ENCODE results near the gene PCNX2.

DNA sequence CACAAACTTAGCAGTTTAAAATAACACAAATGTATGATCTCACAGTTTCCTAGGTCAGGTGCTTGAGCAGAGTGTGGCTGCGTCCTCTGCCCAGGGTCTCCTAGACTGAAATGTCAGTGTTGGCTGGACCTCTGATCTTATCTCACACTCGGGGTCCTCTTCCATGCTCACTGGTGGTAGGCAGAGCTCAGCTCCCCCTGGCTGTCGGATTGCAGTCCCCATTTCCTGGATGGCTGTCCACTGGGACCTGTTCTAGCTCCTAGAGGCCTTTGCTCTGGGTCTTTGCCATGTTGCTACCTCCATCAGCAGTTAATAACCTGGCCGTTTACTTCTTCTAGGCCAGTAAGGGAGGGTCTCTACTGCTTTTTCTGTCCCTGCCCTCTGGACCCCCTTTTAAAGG is 107.5 kb downstream of the PCNX2 start:
- TF ChIP-seq, protein P1, sequence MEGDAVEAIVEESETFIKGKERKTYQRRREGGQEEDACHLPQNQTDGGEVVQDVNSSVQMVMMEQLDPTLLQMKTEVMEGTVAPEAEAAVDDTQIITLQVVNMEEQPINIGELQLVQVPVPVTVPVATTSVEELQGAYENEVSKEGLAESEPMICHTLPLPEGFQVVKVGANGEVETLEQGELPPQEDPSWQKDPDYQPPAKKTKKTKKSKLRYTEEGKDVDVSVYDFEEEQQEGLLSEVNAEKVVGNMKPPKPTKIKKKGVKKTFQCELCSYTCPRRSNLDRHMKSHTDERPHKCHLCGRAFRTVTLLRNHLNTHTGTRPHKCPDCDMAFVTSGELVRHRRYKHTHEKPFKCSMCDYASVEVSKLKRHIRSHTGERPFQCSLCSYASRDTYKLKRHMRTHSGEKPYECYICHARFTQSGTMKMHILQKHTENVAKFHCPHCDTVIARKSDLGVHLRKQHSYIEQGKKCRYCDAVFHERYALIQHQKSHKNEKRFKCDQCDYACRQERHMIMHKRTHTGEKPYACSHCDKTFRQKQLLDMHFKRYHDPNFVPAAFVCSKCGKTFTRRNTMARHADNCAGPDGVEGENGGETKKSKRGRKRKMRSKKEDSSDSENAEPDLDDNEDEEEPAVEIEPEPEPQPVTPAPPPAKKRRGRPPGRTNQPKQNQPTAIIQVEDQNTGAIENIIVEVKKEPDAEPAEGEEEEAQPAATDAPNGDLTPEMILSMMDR (conservative IDR thresholded peaks at IDR 0.05 in 1 of 2, IDR thresholded peaks at IDR 0.05 in 1 of 2; ENCODE audit: low read depth in 1 of 2, low read length in 2 of 2), result no peak
- TF ChIP-seq EZH2 (IDR thresholded peaks at IDR 0.05; ENCODE audit: low read length, missing control alignments), result no peak
